Measurements from ENCODE around the gene STX16.

STX16 gene

DNA sequence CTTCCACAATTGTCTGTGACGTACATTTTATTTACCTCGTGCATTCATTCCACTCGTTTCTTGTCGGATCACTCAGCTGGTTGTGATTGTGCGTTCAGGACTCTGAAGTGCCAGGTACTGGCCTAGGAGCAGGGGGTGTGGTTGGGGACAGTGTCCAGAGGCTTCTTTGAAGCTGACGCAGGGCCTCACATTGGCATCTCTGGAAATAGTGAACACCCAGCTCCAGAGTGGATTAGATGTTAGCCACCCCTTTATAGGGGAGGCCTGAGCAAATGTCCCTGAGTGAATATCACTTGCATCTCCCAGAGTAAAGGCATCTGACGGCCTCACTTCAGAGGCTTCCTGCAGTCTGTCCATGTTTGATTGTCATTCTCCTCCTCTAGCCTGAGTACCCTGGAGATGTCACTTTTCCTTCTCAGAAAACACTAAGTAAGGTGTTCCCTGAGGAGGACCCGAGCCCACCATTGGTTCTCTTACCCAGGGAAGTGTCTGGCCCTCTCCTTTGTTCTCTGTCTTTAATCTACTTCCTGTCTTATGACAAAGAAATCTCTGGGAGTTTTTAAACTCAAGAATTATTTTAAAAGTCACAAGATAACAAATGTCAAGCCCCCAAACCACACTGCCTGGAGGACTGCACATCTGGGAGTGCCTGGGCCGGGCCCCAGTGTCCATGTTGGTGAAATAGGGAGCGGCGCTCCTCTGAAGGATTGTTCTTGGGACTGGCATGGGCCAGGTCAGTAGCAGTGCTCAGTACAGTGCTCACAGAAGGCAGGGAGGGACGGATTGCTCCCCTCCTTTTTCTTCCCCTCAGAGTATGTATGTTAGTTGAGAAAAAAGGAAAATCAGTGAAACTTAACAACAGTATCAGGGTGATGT, 10.8 kb downstream of the STX16 start:
- no peaks in the 10 kb centered on the region for H3K9me3 Mint-ChIP-seq
- no peak overlapping the region for H3K27ac Mint-ChIP-seq
- no peak overlapping the region for H3K4me3 Mint-ChIP-seq
- no peak for DNase-seq (ENCODE audit: low spot score in 2 of 2)
- peaks cover 10% of the 10 kb centered on the region for H3K4me1 Mint-ChIP-seq
- H3K36me3 Mint-ChIP-seq: peaks cover 23% of the 10 kb centered on the region
- H3K27me3 Mint-ChIP-seq: no peaks in the 10 kb centered on the region
- no peak for ATAC-seq (ENCODE audit: low read depth)

DNA sequence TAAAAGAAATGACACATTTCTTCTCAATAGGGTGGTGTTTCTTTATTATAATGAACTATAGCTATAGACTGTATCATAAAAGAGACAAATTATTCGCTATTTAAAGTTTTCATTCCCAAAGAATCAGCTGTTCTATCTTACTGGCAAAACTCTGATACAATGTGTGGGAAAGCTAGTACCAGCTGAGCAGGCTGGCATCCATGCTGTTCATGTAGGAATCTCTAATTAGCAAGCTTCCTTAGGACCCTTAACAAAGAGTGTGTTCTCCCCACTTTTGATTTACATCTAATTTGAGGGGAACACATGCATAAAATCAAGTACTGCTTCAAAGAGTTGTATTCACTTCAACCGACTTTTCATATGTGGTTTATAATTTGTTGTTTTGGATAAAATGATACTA, 13.2 kb downstream of the STX16 start:
- ATAC-seq (ENCODE audit: low read depth) (no peak), DNase-seq (ENCODE audit: low spot score in 2 of 2) (no peak)
- Mint-ChIP-seq H3K27me3 (no peaks in the 10 kb centered on the region), H3K4me1 (peaks cover 7% of the 10 kb centered on the region), H3K9me3 (no peaks in the 10 kb centered on the region), H3K4me3 (no peak overlapping the region), H3K27ac (no peak overlapping the region), H3K36me3 (peaks cover 30% of the 10 kb centered on the region)

GRCh38 chr20:58664883-58665282, 13.8 kb downstream of the STX16 start:
- no peak overlapping the region for H3K4me3 Mint-ChIP-seq
- H3K27ac Mint-ChIP-seq: no peak overlapping the region
- peaks cover 9% of the 10 kb centered on the region for H3K4me1 Mint-ChIP-seq
- H3K27me3 Mint-ChIP-seq: no peaks in the 10 kb centered on the region
- peaks cover 28% of the 10 kb centered on the region for H3K36me3 Mint-ChIP-seq
- ATAC-seq (ENCODE audit: low read depth) (no peak), DNase-seq (ENCODE audit: low spot score in 2 of 2) (no peak)
- H3K9me3 Mint-ChIP-seq: no peaks in the 10 kb centered on the region

- Mint-ChIP-seq H3K4me1 (peaks cover 14% of the 10 kb centered on the region), H3K4me3 (no peak overlapping the region), H3K9me3 (no peaks in the 10 kb centered on the region), H3K27ac (no peak overlapping the region), H3K27me3 (no peaks in the 10 kb centered on the region), H3K36me3 (peaks cover 31% of the 10 kb centered on the region)
- ATAC-seq (ENCODE audit: low read depth) (no peak), DNase-seq (ENCODE audit: low spot score in 2 of 2) (no peak)
Observed at GRCh38 chr20:58665606-58666005, 14.5 kb downstream of the STX16 start.

DNA sequence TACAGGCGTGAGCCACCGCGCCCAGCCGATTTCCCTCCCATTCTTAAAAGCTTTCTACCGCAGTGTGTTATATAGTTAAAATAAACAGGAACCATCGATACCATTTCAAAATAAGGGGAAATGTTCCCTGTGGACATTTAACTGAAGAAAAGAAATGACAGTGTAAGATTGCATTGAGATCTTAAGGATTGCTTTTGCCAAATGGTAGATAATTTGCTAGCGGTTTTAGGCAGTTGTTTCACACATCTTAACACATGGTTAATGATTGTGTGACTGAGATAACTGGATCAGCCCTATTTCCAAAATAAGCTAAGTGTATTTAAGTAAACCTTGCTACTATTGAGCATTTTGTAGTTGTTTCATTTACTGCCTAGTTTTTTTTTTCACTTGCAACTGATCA, 15.6 kb downstream of the STX16 start:
- H3K4me3 Mint-ChIP-seq: no peak overlapping the region
- ATAC-seq (ENCODE audit: low read depth): no peak
- peaks cover 14% of the 10 kb centered on the region for H3K4me1 Mint-ChIP-seq
- no peaks in the 10 kb centered on the region for H3K27me3 Mint-ChIP-seq
- H3K36me3 Mint-ChIP-seq: peaks cover 30% of the 10 kb centered on the region
- H3K27ac Mint-ChIP-seq: no peak overlapping the region
- no peaks in the 10 kb centered on the region for H3K9me3 Mint-ChIP-seq
- no peak for DNase-seq (ENCODE audit: low spot score in 2 of 2)

GRCh38 chr20:58667975-58668374, 16.9 kb downstream of the STX16 start:
- Mint-ChIP-seq H3K27ac (no peak overlapping the region), H3K4me1 (peaks cover 14% of the 10 kb centered on the region), H3K4me3 (no peak overlapping the region), H3K9me3 (no peaks in the 10 kb centered on the region), H3K27me3 (no peaks in the 10 kb centered on the region), H3K36me3 (peaks cover 27% of the 10 kb centered on the region)
- ATAC-seq (ENCODE audit: low read depth): no peak
- DNase-seq (ENCODE audit: low spot score in 2 of 2): no peak

- no peaks in the 10 kb centered on the region for H3K27me3 Mint-ChIP-seq
- H3K9me3 Mint-ChIP-seq: no peaks in the 10 kb centered on the region
- H3K4me1 Mint-ChIP-seq: peaks cover 14% of the 10 kb centered on the region
- no peak overlapping the region for H3K27ac Mint-ChIP-seq
- H3K36me3 Mint-ChIP-seq: peaks cover 28% of the 10 kb centered on the region
- no peak for DNase-seq (ENCODE audit: low spot score in 2 of 2)
- no peak overlapping the region for H3K4me3 Mint-ChIP-seq
- no peak for ATAC-seq (ENCODE audit: low read depth)
Observed at GRCh38 chr20:58668901-58669286, 17.8 kb downstream of the STX16 start.

DNA sequence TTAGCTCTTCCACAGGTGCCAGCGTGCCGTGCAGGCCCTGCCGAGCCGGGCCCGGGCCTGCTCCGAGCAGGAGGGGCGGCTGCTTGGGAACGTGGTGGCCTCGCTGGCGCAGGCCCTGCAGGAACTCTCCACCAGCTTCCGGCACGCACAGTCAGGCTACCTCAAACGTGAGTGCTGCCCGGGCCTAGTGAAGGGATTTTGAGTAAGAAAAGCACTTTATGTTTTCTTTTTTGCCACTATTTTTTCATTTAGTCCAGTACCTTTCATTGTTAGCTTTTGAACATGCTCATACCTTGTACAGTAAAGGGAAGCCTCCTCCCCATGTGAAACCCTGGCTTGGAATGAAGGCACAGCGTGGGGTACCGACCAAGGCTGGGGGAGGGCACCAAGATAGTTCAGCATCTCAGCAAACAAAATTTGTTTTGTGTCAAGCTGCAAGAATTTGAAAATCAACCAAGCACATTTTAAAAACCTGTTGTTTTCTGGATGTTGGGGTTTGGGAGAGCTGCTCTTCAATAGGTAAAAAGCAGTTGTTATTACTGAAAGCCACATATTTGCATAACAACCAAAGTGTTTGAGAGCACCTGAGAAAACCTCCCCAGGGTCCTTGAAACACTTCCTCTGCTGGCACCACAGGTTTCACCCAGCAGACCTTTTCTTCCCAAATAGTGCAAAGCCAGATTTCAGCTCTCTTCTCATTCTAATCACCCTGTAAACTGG, 18.4 kb downstream of the STX16 start:
- H3K4me3 Mint-ChIP-seq: no peak overlapping the region
- DNase-seq (ENCODE audit: low spot score in 2 of 2): no peak
- H3K27me3 Mint-ChIP-seq: no peaks in the 10 kb centered on the region
- peak; percentile 93 for ATAC-seq (ENCODE audit: low read depth)
- H3K4me1 Mint-ChIP-seq: peaks cover 14% of the 10 kb centered on the region
- no peak overlapping the region for H3K27ac Mint-ChIP-seq
- no peaks in the 10 kb centered on the region for H3K9me3 Mint-ChIP-seq
- H3K36me3 Mint-ChIP-seq: peaks cover 32% of the 10 kb centered on the region

DNA sequence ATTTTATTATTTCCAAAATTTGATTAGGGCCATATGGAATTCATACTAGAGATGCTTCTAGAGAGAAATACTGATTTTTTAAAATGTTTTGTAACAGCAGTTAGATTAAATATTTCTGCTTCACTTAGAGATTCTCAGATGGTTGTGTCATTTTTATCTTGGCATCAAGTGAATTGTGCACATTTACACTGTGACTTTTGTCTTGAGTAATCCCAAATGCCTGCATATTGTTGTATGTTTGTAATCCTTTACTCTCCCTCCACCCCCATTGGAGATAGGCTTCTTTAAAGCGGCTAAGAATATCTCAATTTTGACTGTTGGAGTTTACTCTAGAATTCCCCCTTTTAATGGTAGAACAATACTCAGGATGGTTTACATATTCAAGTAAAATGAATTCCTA, 19.0 kb downstream of the STX16 start:
- Mint-ChIP-seq H3K4me1 (peaks cover 14% of the 10 kb centered on the region), H3K9me3 (no peaks in the 10 kb centered on the region), H3K27me3 (no peaks in the 10 kb centered on the region), H3K36me3 (peaks cover 35% of the 10 kb centered on the region), H3K4me3 (no peak overlapping the region), H3K27ac (no peak overlapping the region)
- DNase-seq (ENCODE audit: low spot score in 2 of 2): no peak
- no peak for ATAC-seq (ENCODE audit: low read depth)

DNA sequence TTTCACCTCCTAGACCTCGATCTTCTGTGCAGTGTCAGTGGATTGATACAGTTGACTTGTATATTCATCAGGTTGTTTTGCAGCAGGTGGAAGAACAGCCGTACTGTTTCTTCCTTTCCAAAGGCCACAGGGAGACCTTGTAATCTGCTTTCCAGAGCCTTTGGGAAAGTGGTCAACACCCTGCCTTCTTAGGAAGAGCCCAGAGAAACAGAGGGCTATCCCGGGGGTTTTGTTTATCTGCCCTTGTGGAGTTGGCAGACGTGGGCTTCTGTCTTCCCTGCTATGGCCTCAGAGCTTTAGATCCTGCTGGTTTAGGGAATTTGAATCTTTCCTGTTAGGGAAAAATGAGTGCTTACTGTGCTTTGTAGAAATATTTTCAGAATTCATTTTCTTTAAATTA, 19.6 kb downstream of the STX16 start:
- Mint-ChIP-seq H3K36me3 (peaks cover 40% of the 10 kb centered on the region), H3K27ac (no peak overlapping the region), H3K9me3 (no peaks in the 10 kb centered on the region), H3K27me3 (no peaks in the 10 kb centered on the region), H3K4me1 (peaks cover 14% of the 10 kb centered on the region), H3K4me3 (no peak overlapping the region)
- ATAC-seq (ENCODE audit: low read depth): no peak
- no peak for DNase-seq (ENCODE audit: low spot score in 2 of 2)

DNA sequence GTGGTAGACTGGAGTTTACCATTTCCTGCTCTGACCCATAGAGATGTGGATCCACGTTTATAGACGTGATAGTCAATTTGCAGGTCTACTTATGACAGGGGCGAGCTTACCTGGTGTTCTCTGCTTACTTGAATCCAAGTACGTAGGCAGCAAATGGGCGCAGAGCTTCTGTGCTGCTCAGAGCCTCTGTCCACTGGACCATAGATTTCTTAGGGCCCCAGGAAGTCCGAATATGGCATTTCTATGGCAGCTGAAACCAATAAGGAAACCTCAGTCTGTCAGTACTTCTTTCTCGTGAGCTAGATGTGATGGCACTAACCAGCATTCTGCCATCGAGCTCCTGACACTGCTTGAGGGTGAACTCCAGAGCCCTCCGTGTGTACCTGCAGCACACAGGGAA, 22.0 kb downstream of the STX16 start:
- Mint-ChIP-seq H3K27ac (no peak overlapping the region), H3K27me3 (no peaks in the 10 kb centered on the region), H3K4me1 (peaks cover 11% of the 10 kb centered on the region), H3K4me3 (no peak overlapping the region), H3K36me3 (peaks cover 40% of the 10 kb centered on the region), H3K9me3 (no peaks in the 10 kb centered on the region)
- DNase-seq (ENCODE audit: low spot score in 2 of 2) (no peak), ATAC-seq (ENCODE audit: low read depth) (no peak)

GRCh38 chr20:58675146-58675584, 24.1 kb downstream of the STX16 start:
- ATAC-seq (ENCODE audit: low read depth) (no peak), DNase-seq (ENCODE audit: low spot score in 2 of 2) (no peak)
- Mint-ChIP-seq H3K36me3 (peaks cover 45% of the 10 kb centered on the region), H3K27ac (no peak overlapping the region), H3K27me3 (no peaks in the 10 kb centered on the region), H3K4me3 (no peak overlapping the region), H3K4me1 (peaks cover 4% of the 10 kb centered on the region), H3K9me3 (no peaks in the 10 kb centered on the region)

- Mint-ChIP-seq H3K4me3 (no peak overlapping the region), H3K27ac (no peak overlapping the region), H3K27me3 (no peaks in the 10 kb centered on the region), H3K4me1 (no peaks in the 10 kb centered on the region), H3K36me3 (peaks cover 41% of the 10 kb centered on the region), H3K9me3 (no peaks in the 10 kb centered on the region)
- DNase-seq (ENCODE audit: low spot score in 2 of 2) (no peak), ATAC-seq (ENCODE audit: low read depth) (no peak)
Observed at GRCh38 chr20:58675641-58676040, 24.6 kb downstream of the STX16 start.

- DNase-seq (ENCODE audit: low spot score in 2 of 2) (no peak), ATAC-seq (ENCODE audit: low read depth) (no peak)
- no peaks in the 10 kb centered on the region for H3K9me3 Mint-ChIP-seq
- H3K36me3 Mint-ChIP-seq: peaks cover 39% of the 10 kb centered on the region
- H3K27me3 Mint-ChIP-seq: no peaks in the 10 kb centered on the region
- no peak overlapping the region for H3K27ac Mint-ChIP-seq
- H3K4me1 Mint-ChIP-seq: no peaks in the 10 kb centered on the region
- no peak overlapping the region for H3K4me3 Mint-ChIP-seq
Observed at GRCh38 chr20:58676161-58676560, 25.1 kb downstream of the STX16 start.
